ENCODE results near the gene INSR.

The INSR gene

GRCh38 chr19:7179917-7180306 is 114.3 kb downstream of the INSR start:
- no peak overlapping the region for H3K27ac ChIP-seq (ENCODE audit: low read depth, low read length)

GRCh38 chr19:7177926-7178325 is 116.3 kb downstream of the INSR start:
- no peak overlapping the region for H3K9ac ChIP-seq (ENCODE audit: low read depth in 1 of 2, low read length in 2 of 2)
- no peaks in the 10 kb centered on the region for H3K27me3 ChIP-seq (ENCODE audit: control insufficient read depth in 1 of 2, insufficient read depth in 2 of 2, low read length in 2 of 2)
- H3K4me1 ChIP-seq (ENCODE audit: control insufficient read depth in 1 of 2, insufficient read depth in 2 of 2, low read length in 2 of 2): peaks cover 5 to 10% of the 10 kb centered on the region in 2 donors
- H3K27ac ChIP-seq (ENCODE audit: low read depth, low read length): no peak overlapping the region
- H3K9me3 ChIP-seq (ENCODE audit: control insufficient read depth in 1 of 2, low read length in 2 of 2): no peaks in the 10 kb centered on the region
- peaks cover 0 to 7% of the 10 kb centered on the region in 2 donors for H3K36me3 ChIP-seq (ENCODE audit: control insufficient read depth in 1 of 2, insufficient read depth in 2 of 2, low read length in 2 of 2)
- H3K4me3 ChIP-seq (ENCODE audit: low read depth in 1 of 2, low read length in 2 of 2): no peak overlapping the region

More at GRCh38 chr19:7179917-7180306, 114.3 kb downstream of the INSR start:
- peaks cover 10 to 11% of the 10 kb centered on the region in 2 donors for H3K4me1 ChIP-seq (ENCODE audit: control insufficient read depth in 1 of 2, insufficient read depth in 2 of 2, low read length in 2 of 2)
- H3K9ac ChIP-seq (ENCODE audit: low read depth in 1 of 2, low read length in 2 of 2): no peak overlapping the region
- H3K9me3 ChIP-seq (ENCODE audit: control insufficient read depth in 1 of 2, low read length in 2 of 2): no peaks in the 10 kb centered on the region
- H3K36me3 ChIP-seq (ENCODE audit: control insufficient read depth in 1 of 2, insufficient read depth in 2 of 2, low read length in 2 of 2): peaks cover 0 to 6% of the 10 kb centered on the region in 2 donors
- H3K4me3 ChIP-seq (ENCODE audit: low read depth in 1 of 2, low read length in 2 of 2): no peak overlapping the region
- no peaks in the 10 kb centered on the region for H3K27me3 ChIP-seq (ENCODE audit: control insufficient read depth in 1 of 2, insufficient read depth in 2 of 2, low read length in 2 of 2)

- Histone ChIP-seq H3K9me3 (ENCODE audit: control insufficient read depth in 1 of 2, low read length in 2 of 2) (no peaks in the 10 kb centered on the region), H3K9ac (ENCODE audit: low read depth in 1 of 2, low read length in 2 of 2) (no peak overlapping the region), H3K27ac (ENCODE audit: low read depth, low read length) (no peak overlapping the region), H3K36me3 (ENCODE audit: control insufficient read depth in 1 of 2, insufficient read depth in 2 of 2, low read length in 2 of 2) (peaks cover 0 to 13% of the 10 kb centered on the region in 2 donors), H3K4me3 (ENCODE audit: low read depth in 1 of 2, low read length in 2 of 2) (no peak overlapping the region), H3K27me3 (ENCODE audit: control insufficient read depth in 1 of 2, insufficient read depth in 2 of 2, low read length in 2 of 2) (no peaks in the 10 kb centered on the region), H3K4me1 (ENCODE audit: control insufficient read depth in 1 of 2, insufficient read depth in 2 of 2, low read length in 2 of 2) (peaks cover 5 to 10% of the 10 kb centered on the region in 2 donors)
Observed at GRCh38 chr19:7176792-7177191, 117.4 kb downstream of the INSR start.

- Histone ChIP-seq H3K36me3 (ENCODE audit: control insufficient read depth in 1 of 2, insufficient read depth in 2 of 2, low read length in 2 of 2) (peaks cover 15 to 47% of the 10 kb centered on the region in 2 donors), H3K9me3 (ENCODE audit: control insufficient read depth in 1 of 2, low read length in 2 of 2) (peaks cover 0 to 5% of the 10 kb centered on the region in 2 donors), H3K27ac (ENCODE audit: low read depth, low read length) (no peak overlapping the region), H3K4me3 (ENCODE audit: low read depth in 1 of 2, low read length in 2 of 2) (no peak overlapping the region), H3K9ac (ENCODE audit: low read depth in 1 of 2, low read length in 2 of 2) (no peak overlapping the region), H3K4me1 (ENCODE audit: control insufficient read depth in 1 of 2, insufficient read depth in 2 of 2, low read length in 2 of 2) (no peaks in the 10 kb centered on the region), H3K27me3 (ENCODE audit: control insufficient read depth in 1 of 2, insufficient read depth in 2 of 2, low read length in 2 of 2) (no peaks in the 10 kb centered on the region)
Observed at GRCh38 chr19:7172794-7173193, 121.4 kb downstream of the INSR start.

GRCh38 chr19:7170983-7171382 is 123.2 kb downstream of the INSR start:
- H3K36me3 ChIP-seq (ENCODE audit: control insufficient read depth in 1 of 2, insufficient read depth in 2 of 2, low read length in 2 of 2): peaks cover 19 to 62% of the 10 kb centered on the region in 2 donors
- no peak overlapping the region for H3K27ac ChIP-seq (ENCODE audit: low read depth, low read length)
- no peaks in the 10 kb centered on the region for H3K4me1 ChIP-seq (ENCODE audit: control insufficient read depth in 1 of 2, insufficient read depth in 2 of 2, low read length in 2 of 2)
- H3K9me3 ChIP-seq (ENCODE audit: control insufficient read depth in 1 of 2, low read length in 2 of 2): peaks cover 0 to 5% of the 10 kb centered on the region in 2 donors
- H3K27me3 ChIP-seq (ENCODE audit: control insufficient read depth in 1 of 2, insufficient read depth in 2 of 2, low read length in 2 of 2): no peaks in the 10 kb centered on the region
- H3K9ac ChIP-seq (ENCODE audit: low read depth in 1 of 2, low read length in 2 of 2): no peak overlapping the region
- H3K4me3 ChIP-seq (ENCODE audit: low read depth in 1 of 2, low read length in 2 of 2): no peak overlapping the region

DNA sequence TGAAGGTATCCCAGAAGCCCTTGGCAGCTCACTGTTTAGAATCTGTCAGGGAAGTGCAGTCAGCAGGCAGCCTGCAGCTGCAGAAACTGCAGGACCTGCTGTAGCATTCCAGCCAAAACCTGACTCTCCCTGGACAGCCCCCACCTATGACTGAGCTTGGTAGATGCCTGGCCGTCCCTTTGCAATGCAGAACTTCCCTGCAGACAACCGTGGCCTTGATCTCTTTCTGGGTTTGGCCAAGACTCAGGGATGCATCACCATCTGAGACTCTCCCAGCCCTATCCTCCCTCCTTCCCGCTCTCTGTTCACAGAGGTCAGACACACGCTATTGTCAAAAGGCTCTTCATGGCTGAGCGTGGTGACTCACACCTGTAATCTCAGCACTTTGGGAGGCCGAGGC is 125.3 kb downstream of the INSR start:
- Histone ChIP-seq H3K36me3 (ENCODE audit: control insufficient read depth in 1 of 2, insufficient read depth in 2 of 2, low read length in 2 of 2) (peaks cover 19 to 59% of the 10 kb centered on the region in 2 donors), H3K4me3 (ENCODE audit: low read depth in 1 of 2, low read length in 2 of 2) (no peak overlapping the region), H3K9ac (ENCODE audit: low read depth in 1 of 2, low read length in 2 of 2) (no peak overlapping the region), H3K27ac (ENCODE audit: low read depth, low read length) (no peak overlapping the region), H3K27me3 (ENCODE audit: control insufficient read depth in 1 of 2, insufficient read depth in 2 of 2, low read length in 2 of 2) (no peaks in the 10 kb centered on the region), H3K4me1 (ENCODE audit: control insufficient read depth in 1 of 2, insufficient read depth in 2 of 2, low read length in 2 of 2) (no peaks in the 10 kb centered on the region), H3K9me3 (ENCODE audit: control insufficient read depth in 1 of 2, low read length in 2 of 2) (peaks cover 0 to 5% of the 10 kb centered on the region in 2 donors)

DNA sequence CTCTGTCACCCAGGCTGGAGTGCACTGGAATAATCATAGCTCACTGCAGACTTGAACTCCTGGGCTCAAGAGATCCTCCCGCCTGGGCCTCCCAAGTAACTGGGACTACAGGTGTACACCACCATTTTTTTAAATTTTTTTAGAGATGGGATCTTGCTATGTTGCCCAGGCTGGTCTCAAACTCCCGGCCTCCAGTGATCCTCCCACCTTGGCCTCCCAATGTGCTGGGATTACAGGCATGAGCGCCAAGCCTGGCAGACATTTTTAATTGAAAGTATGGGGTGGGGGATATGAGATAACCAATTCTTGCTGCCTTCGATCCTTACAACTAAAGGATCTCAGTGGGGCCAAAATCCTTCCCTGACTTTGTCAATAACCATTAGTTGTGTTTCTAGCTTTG is 132.9 kb downstream of the INSR start:
- Histone ChIP-seq H3K27ac (ENCODE audit: low read depth, low read length) (no peak overlapping the region), H3K4me1 (ENCODE audit: control insufficient read depth in 1 of 2, insufficient read depth in 2 of 2, low read length in 2 of 2) (no peaks in the 10 kb centered on the region), H3K36me3 (ENCODE audit: control insufficient read depth in 1 of 2, insufficient read depth in 2 of 2, low read length in 2 of 2) (peaks cover 5 to 36% of the 10 kb centered on the region in 2 donors), H3K27me3 (ENCODE audit: control insufficient read depth in 1 of 2, insufficient read depth in 2 of 2, low read length in 2 of 2) (no peaks in the 10 kb centered on the region), H3K9me3 (ENCODE audit: control insufficient read depth in 1 of 2, low read length in 2 of 2) (no peaks in the 10 kb centered on the region), H3K9ac (ENCODE audit: low read depth in 1 of 2, low read length in 2 of 2) (no peak overlapping the region), H3K4me3 (ENCODE audit: low read depth in 1 of 2, low read length in 2 of 2) (no peak overlapping the region)

DNA sequence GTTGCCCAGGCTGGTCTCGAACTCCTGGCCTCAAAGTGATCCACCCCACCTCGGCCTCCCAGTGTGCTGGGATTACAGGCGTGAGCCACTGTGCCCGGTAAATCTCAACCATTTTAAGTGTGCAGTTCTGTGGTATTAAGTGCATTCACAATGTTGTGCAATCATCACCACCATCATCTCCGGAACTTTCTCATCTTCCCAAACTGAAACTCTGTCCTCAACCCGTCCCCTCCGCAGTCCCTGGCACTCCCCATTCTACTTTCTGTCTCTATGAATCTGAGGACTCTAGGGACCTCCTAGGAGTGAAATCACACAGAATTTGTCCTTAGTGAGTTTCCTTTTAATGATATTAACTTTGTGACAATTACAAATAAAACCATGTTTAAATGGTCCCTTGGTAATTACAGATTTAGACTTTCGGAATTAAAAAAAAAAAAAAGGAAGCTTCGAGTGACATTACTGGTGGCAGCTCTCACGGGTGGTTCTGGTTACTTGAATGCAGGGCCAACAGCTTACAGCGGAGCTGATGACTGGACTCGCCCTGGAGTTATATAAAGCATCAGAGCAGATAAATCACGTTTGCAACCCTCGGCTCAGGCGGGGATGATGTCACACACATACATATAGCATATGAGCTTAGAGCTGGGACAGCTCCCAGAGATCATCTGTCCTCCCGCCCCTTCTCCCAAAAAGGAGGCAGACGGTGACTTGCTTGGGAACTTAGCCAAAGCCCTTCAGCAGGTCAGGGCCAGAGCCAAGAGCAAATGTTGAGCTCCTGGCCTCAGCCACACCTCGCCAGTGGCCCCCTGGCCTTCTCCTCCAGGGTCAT is 134.9 kb downstream of the INSR start:
- peaks cover 8 to 31% of the 10 kb centered on the region in 2 donors for H3K36me3 ChIP-seq (ENCODE audit: control insufficient read depth in 1 of 2, insufficient read depth in 2 of 2, low read length in 2 of 2)
- H3K4me3 ChIP-seq (ENCODE audit: low read depth in 1 of 2, low read length in 2 of 2): no peak overlapping the region
- no peaks in the 10 kb centered on the region for H3K4me1 ChIP-seq (ENCODE audit: control insufficient read depth in 1 of 2, insufficient read depth in 2 of 2, low read length in 2 of 2)
- H3K27ac ChIP-seq (ENCODE audit: low read depth, low read length): no peak overlapping the region
- no peaks in the 10 kb centered on the region for H3K9me3 ChIP-seq (ENCODE audit: control insufficient read depth in 1 of 2, low read length in 2 of 2)
- H3K27me3 ChIP-seq (ENCODE audit: control insufficient read depth in 1 of 2, insufficient read depth in 2 of 2, low read length in 2 of 2): no peaks in the 10 kb centered on the region
- H3K9ac ChIP-seq (ENCODE audit: low read depth in 1 of 2, low read length in 2 of 2): no peak overlapping the region

GRCh38 chr19:7153022-7153421 is 141.2 kb downstream of the INSR start:
- H3K9ac ChIP-seq (ENCODE audit: low read depth in 1 of 2, low read length in 2 of 2): peak overlapping the region in 1 of 2 donors; percentile 27
- H3K4me1 ChIP-seq (ENCODE audit: control insufficient read depth in 1 of 2, insufficient read depth in 2 of 2, low read length in 2 of 2): no peaks in the 10 kb centered on the region
- no peaks in the 10 kb centered on the region for H3K9me3 ChIP-seq (ENCODE audit: control insufficient read depth in 1 of 2, low read length in 2 of 2)
- peaks cover 7 to 20% of the 10 kb centered on the region in 2 donors for H3K36me3 ChIP-seq (ENCODE audit: control insufficient read depth in 1 of 2, insufficient read depth in 2 of 2, low read length in 2 of 2)
- H3K4me3 ChIP-seq (ENCODE audit: low read depth in 1 of 2, low read length in 2 of 2): no peak overlapping the region
- no peak overlapping the region for H3K27ac ChIP-seq (ENCODE audit: low read depth, low read length)
- no peaks in the 10 kb centered on the region for H3K27me3 ChIP-seq (ENCODE audit: control insufficient read depth in 1 of 2, insufficient read depth in 2 of 2, low read length in 2 of 2)

DNA sequence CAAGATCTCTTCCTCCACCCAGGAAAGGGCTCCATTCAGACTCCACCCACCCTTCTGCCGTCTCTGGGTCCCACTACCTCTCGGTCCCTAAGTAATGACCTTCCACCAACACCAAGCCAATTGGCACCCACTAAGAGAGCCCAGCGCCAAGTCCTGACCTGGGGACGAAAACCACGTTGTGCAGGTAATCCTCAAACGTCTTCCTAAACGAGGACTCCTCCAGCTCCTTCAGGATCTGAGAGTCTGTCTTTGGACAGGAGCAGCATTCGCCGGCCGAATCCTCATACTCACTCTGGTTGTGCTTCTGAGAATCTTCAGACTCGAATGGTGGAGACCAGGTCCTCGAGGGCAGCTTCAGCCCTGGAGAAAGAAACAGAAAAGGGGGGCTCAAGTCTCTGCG is 141.6 kb downstream of the INSR start:
- Histone ChIP-seq H3K27me3 (ENCODE audit: control insufficient read depth in 1 of 2, insufficient read depth in 2 of 2, low read length in 2 of 2) (no peaks in the 10 kb centered on the region), H3K4me3 (ENCODE audit: low read depth in 1 of 2, low read length in 2 of 2) (no peak overlapping the region), H3K27ac (ENCODE audit: low read depth, low read length) (no peak overlapping the region), H3K4me1 (ENCODE audit: control insufficient read depth in 1 of 2, insufficient read depth in 2 of 2, low read length in 2 of 2) (no peaks in the 10 kb centered on the region), H3K9me3 (ENCODE audit: control insufficient read depth in 1 of 2, low read length in 2 of 2) (no peaks in the 10 kb centered on the region), H3K36me3 (ENCODE audit: control insufficient read depth in 1 of 2, insufficient read depth in 2 of 2, low read length in 2 of 2) (peaks cover 7 to 19% of the 10 kb centered on the region in 2 donors), H3K9ac (ENCODE audit: low read depth in 1 of 2, low read length in 2 of 2) (no peak overlapping the region)
